Muscle layer of duodenum (tissue), 2 donors: ENCODE measurements around the gene HTT.

Source experiments
- H3K27ac ChIP-seq: one replicate; pipeline ENCODE4 v1.7.0; 2013; ENCODE audit warnings: mild to moderate bottlenecking, low read length
- H3K27me3 ChIP-seq: one replicate; pipeline ENCODE4 v1.7.0; 2013; ENCODE audit warnings: low read depth, mild to moderate bottlenecking, control low read depth, low read length
- H3K36me3 ChIP-seq, 2 donors: one replicate each; pipeline ENCODE4 v1.7.0; 2013; ENCODE audit warnings: low read length in 2 of 2, control low read depth in 1 of 2, mild to moderate bottlenecking in 1 of 2; ENCODE audit not compliant: insufficient read depth in 2 of 2, control insufficient read depth in 1 of 2
- H3K4me1 ChIP-seq, 2 donors: one replicate each; pipeline ENCODE4 v1.7.0; 2013; ENCODE audit warnings: low read length in 2 of 2, mild to moderate bottlenecking in 2 of 2, control low read depth in 1 of 2, moderate library complexity in 1 of 2; ENCODE audit not compliant: insufficient read depth in 2 of 2, control insufficient read depth in 1 of 2
- H3K4me3 ChIP-seq, 2 donors: one replicate each; pipeline ENCODE4 v1.7.0; 2013; ENCODE audit warnings: low read length in 2 of 2, low read depth in 1 of 2, mild to moderate bottlenecking in 1 of 2
- H3K9me3 ChIP-seq, 2 donors: one replicate each; pipeline ENCODE4 v1.7.0; 2013; ENCODE audit warnings: low read length in 2 of 2, control low read depth in 1 of 2, mild to moderate bottlenecking in 1 of 2; ENCODE audit not compliant: control insufficient read depth in 1 of 2
- donor health status: healthy.

Gene HTT

GRCh38 chr4:3074078-3074845, at the start of gene HTT, which contains the start of gene HTT-AS:
Gene HTT, plus strand, starts transcription at chr4:3074681. Its CDS starts 145 bp downstream, at chr4:3074826.
Gene HTT-AS, minus strand, starts transcription at chr4:3074538.
- no peaks in the 10 kb centered on the region for H3K9me3 ChIP-seq
- H3K4me3 ChIP-seq = peak within 1 kb of the TSS; percentile 90 to 93
- peaks cover 0 to 21% of the 10 kb centered on the region in 2 donors for H3K4me1 ChIP-seq
- no peaks in the 10 kb centered on the region for H3K27me3 ChIP-seq
- no peaks in the 10 kb centered on the region for H3K36me3 ChIP-seq
- peak within 1 kb of the TSS; percentile 95 for H3K27ac ChIP-seq

GRCh38 chr4:3025881-3026280, 48.6 kb upstream of the HTT start:
- no peaks in the 10 kb centered on the region for H3K4me1 ChIP-seq
- peaks cover 0 to 3% of the 10 kb centered on the region in 2 donors for H3K9me3 ChIP-seq

GRCh38 chr4:3026540-3026939, 47.9 kb upstream of the HTT start:
- peaks cover 0 to 3% of the 10 kb centered on the region in 2 donors for H3K9me3 ChIP-seq
- no peaks in the 10 kb centered on the region for H3K27me3 ChIP-seq
- no peak overlapping the region for H3K4me3 ChIP-seq
- H3K27ac ChIP-seq = no peak overlapping the region
- no peaks in the 10 kb centered on the region for H3K4me1 ChIP-seq
- no peaks in the 10 kb centered on the region for H3K36me3 ChIP-seq

More at GRCh38 chr4:3025881-3026280, 48.6 kb upstream of the HTT start:
- Histone ChIP-seq H3K4me3 (no peak overlapping the region), H3K36me3 (no peaks in the 10 kb centered on the region), H3K27ac (no peak overlapping the region), H3K27me3 (no peaks in the 10 kb centered on the region)

GRCh38 chr4:3029464-3029863, 45.0 kb upstream of the HTT start:
- no peaks in the 10 kb centered on the region for H3K36me3 ChIP-seq
- H3K27ac ChIP-seq = no peak overlapping the region
- no peak overlapping the region for H3K4me3 ChIP-seq
- no peaks in the 10 kb centered on the region for H3K27me3 ChIP-seq
- no peaks in the 10 kb centered on the region for H3K9me3 ChIP-seq
- no peaks in the 10 kb centered on the region for H3K4me1 ChIP-seq

GRCh38 chr4:3030566-3031356, 43.7 kb upstream of the HTT start:
- no peaks in the 10 kb centered on the region for H3K27me3 ChIP-seq
- no peak overlapping the region for H3K27ac ChIP-seq
- H3K36me3 ChIP-seq = no peaks in the 10 kb centered on the region
- no peaks in the 10 kb centered on the region for H3K9me3 ChIP-seq
- H3K4me1 ChIP-seq = no peaks in the 10 kb centered on the region
- H3K4me3 ChIP-seq = no peak overlapping the region

GRCh38 chr4:3031357-3032082, 43.0 kb upstream of the HTT start:
- Histone ChIP-seq H3K27ac (no peak overlapping the region), H3K4me3 (no peak overlapping the region), H3K36me3 (no peaks in the 10 kb centered on the region), H3K9me3 (no peaks in the 10 kb centered on the region), H3K27me3 (no peaks in the 10 kb centered on the region), H3K4me1 (no peaks in the 10 kb centered on the region)

GRCh38 chr4:3034231-3034630, 40.2 kb upstream of the HTT start:
- H3K36me3 ChIP-seq = no peaks in the 10 kb centered on the region
- no peaks in the 10 kb centered on the region for H3K27me3 ChIP-seq
- H3K4me1 ChIP-seq = peaks cover 0 to 14% of the 10 kb centered on the region in 2 donors
- H3K9me3 ChIP-seq = no peaks in the 10 kb centered on the region
- no peak overlapping the region for H3K4me3 ChIP-seq
- H3K27ac ChIP-seq = no peak overlapping the region

GRCh38 chr4:3035249-3035648, 39.2 kb upstream of the HTT start:
- H3K27me3 ChIP-seq = no peaks in the 10 kb centered on the region
- H3K9me3 ChIP-seq = no peaks in the 10 kb centered on the region
- H3K4me1 ChIP-seq = peaks cover 0 to 14% of the 10 kb centered on the region in 2 donors
- H3K27ac ChIP-seq = no peak overlapping the region
- no peak overlapping the region for H3K4me3 ChIP-seq
- no peaks in the 10 kb centered on the region for H3K36me3 ChIP-seq

GRCh38 chr4:3035674-3036073, 38.8 kb upstream of the HTT start:
- no peak overlapping the region for H3K4me3 ChIP-seq
- H3K27ac ChIP-seq = no peak overlapping the region
- H3K36me3 ChIP-seq = no peaks in the 10 kb centered on the region
- peaks cover 0 to 14% of the 10 kb centered on the region in 2 donors for H3K4me1 ChIP-seq
- no peaks in the 10 kb centered on the region for H3K9me3 ChIP-seq
- H3K27me3 ChIP-seq = no peaks in the 10 kb centered on the region

GRCh38 chr4:3036131-3036952, 38.1 kb upstream of the HTT start:
- H3K27ac ChIP-seq = no peak overlapping the region
- no peak overlapping the region for H3K4me3 ChIP-seq
- peaks cover 0 to 14% of the 10 kb centered on the region in 2 donors for H3K4me1 ChIP-seq
- no peaks in the 10 kb centered on the region for H3K27me3 ChIP-seq
- H3K9me3 ChIP-seq = no peaks in the 10 kb centered on the region
- H3K36me3 ChIP-seq = no peaks in the 10 kb centered on the region
